ENCODE results near the gene SERPINB10. TPM values are rescaled to one million over a fixed set of nuclear protein-coding genes. Genes with fewer than 3 reads are reported as not detected.

Gene SERPINB10
- total and polyA plus RNA-seq, 2 of the 8 experiments (the other 6 are each of a cell fraction or from before 2014, with no cell fraction given), result not detected

- Histone ChIP-seq H3K79me2 (ENCODE audit: control insufficient read depth in 1 of 2, insufficient read depth in 2 of 2, low read length in 2 of 2) (no peaks in the 10 kb centered on the region), H2BK120ac (replicated peaks; ENCODE audit: low read depth, low read length) (no peak overlapping the region), H3K18ac (ENCODE audit: extremely low read depth, low read length) (no peak overlapping the region), H2BK12ac (ENCODE audit: low read depth, low read length) (no peak overlapping the region), H3K23me2 (ENCODE audit: low read depth, low read length) (no peaks in the 10 kb centered on the region), H3K4me1 (replicated peaks in 1 of 4; ENCODE audit: control insufficient read depth in 3 of 4, insufficient read depth in 4 of 4, low read length in 3 of 4) (no peaks in the 10 kb centered on the region), H2BK20ac (ENCODE audit: low read length) (no peak overlapping the region), H2AK5ac (ENCODE audit: low read depth, low read length) (no peak overlapping the region), H2BK15ac (ENCODE audit: low read length) (no peak overlapping the region), H3K23ac (ENCODE audit: insufficient read length) (no peak overlapping the region), H4K91ac (replicated peaks; ENCODE audit: insufficient read length, low read length) (no peak overlapping the region), H2BK5ac (ENCODE audit: low read depth, low read length) (no peak overlapping the region), H3K56ac (replicated peaks; ENCODE audit: insufficient read length, low read depth, low read length) (no peak overlapping the region), H4K8ac (ENCODE audit: extremely low read depth, insufficient read depth, low read length) (no peak overlapping the region), H3K36me3 (ENCODE audit: control insufficient read depth in 2 of 4, insufficient read depth in 4 of 4, low read length in 3 of 4) (no peaks in the 10 kb centered on the region), H4K20me1 (replicated peaks in 1 of 2; ENCODE audit: control insufficient read depth in 1 of 2, insufficient read depth in 2 of 2, low read length in 2 of 2) (no peaks in the 10 kb centered on the region), H4K5ac (ENCODE audit: insufficient read length, low read depth, low read length) (no peak overlapping the region), H3K79me1 (ENCODE audit: low read depth, low read length) (no peaks in the 10 kb centered on the region), H3K27ac (ENCODE audit: low read depth, low read length) (no peak overlapping the region), H3K4me2 (ENCODE audit: insufficient read depth in 1 of 2, low read depth in 2 of 2, low read length in 2 of 2) (no peak overlapping the region), H3K4ac (replicated peaks; ENCODE audit: insufficient read length, low read depth, low read length) (no peak overlapping the region), H3K9me3 (ENCODE audit: insufficient read depth in 2 of 2, low read depth in 1 of 2, low read length in 1 of 2) (no peaks in the 10 kb centered on the region), H3K27me3 (replicated peaks in 1 of 4; ENCODE audit: control insufficient read depth in 3 of 4, extremely low read depth in 1 of 4, insufficient read depth in 3 of 4, low read length in 3 of 4) (no peaks in the 10 kb centered on the region), H3K14ac (ENCODE audit: insufficient read length) (no peak overlapping the region), H3K4me3 (ENCODE audit: extremely low read depth in 1 of 4, insufficient read depth in 2 of 4, low read depth in 3 of 4, low read length in 4 of 4) (no peak overlapping the region), H3K9ac (replicated peaks in 1 of 4; ENCODE audit: extremely low read depth in 1 of 4, low read depth in 3 of 4, low read length in 3 of 4) (no peak overlapping the region), H2AFZ (ENCODE audit: low read length) (no peak overlapping the region)
- 96% methylated on average over 1 of the region's 1 CpG; no CpG with 5 or more reads in 1 of the 2 experiments for WGBS, 2 experiments (ENCODE audit: extremely low coverage in 1 of 2, insufficient coverage in 1 of 2, insufficient read length in 1 of 2, insufficient replicate concordance in 2 of 2, low coverage in 1 of 2, low lambda C conversion rate in 2 of 2, missing lambda C conversion rate in 1 of 2)
- DNase-seq (ENCODE audit: low read depth in 1 of 2, low spot score in 2 of 2) (no peak), FAIRE-seq (no peak)
- ChIA-PET POLR2A (ENCODE audit: partially characterized antibody) (interaction anchor here (1.0 kb wide), 1 partner anchor 9 kb away, joined by 3 read pairs; no protein-coding TSS in a partner anchor), CTCF (ENCODE audit: partially characterized antibody) (interaction anchor here (2.4 kb wide), 1 partner anchor 11 kb away, joined by 12 read pairs; no protein-coding TSS in a partner anchor)
- TF ChIP-seq RFX5 (IDR thresholded peaks at IDR 0.05; ENCODE audit: borderline replicate concordance, low read depth, low read length) (no peak), GABPA (IDR thresholded peaks at IDR 0.05; ENCODE audit: borderline replicate concordance, insufficient read depth, low read length) (no peak), NANOG (IDR thresholded peaks at IDR 0.05; ENCODE audit: insufficient read depth, low read depth, low read length, poor library complexity, severe bottlenecking) (no peak), USF2 (IDR thresholded peaks at IDR 0.05; ENCODE audit: low read length) (no peak)
Observed at GRCh38 chr18:63924551-63924950, 16.8 kb downstream of the SERPINB10 start.

Measured in H1 (cell line).